Measurements from ENCODE around the gene ERBB3. TPM values are rescaled to one million over a fixed set of nuclear protein-coding genes. Genes with fewer than 3 reads are reported as not detected.

ERBB3 gene
- total and polyA plus RNA-seq, 2 of the 8 experiments (the other 6 are each of a cell fraction or from before 2014, with no cell fraction given) = 33.9 to 52.4 TPM

DNA sequence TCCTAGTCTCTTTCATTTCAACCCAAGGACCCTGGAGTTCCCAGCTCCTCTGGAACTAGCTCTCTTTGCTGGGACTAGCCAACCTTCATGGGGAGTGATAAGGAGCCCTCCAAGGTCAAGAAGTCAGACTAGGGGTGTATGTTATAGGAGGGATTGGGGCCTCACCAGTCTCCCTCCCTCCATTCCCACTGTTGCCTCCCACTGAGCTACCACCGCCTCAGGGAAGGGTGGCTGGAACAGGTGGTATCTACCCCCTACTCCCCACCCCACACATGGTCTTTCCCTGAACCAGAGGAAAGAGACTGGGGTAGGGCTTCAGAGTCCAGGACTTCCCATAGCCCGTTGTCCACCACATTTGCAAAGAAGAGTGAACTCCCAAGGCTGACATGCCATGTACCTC, 2.4 kb downstream of the ERBB3 start:
- no peak overlapping the region for H3K56ac ChIP-seq (replicated peaks; ENCODE audit: insufficient read length, low read depth, low read length)
- H2AFZ ChIP-seq (ENCODE audit: low read length) = no peak overlapping the region
- H4K8ac ChIP-seq (ENCODE audit: extremely low read depth, insufficient read depth, low read length) = no peak overlapping the region
- no peak overlapping the region for H2BK20ac ChIP-seq (ENCODE audit: low read length)
- H4K91ac ChIP-seq (replicated peaks; ENCODE audit: insufficient read length, low read length) = no peak overlapping the region
- DNase-seq (ENCODE audit: low read depth in 1 of 2, low spot score in 2 of 2) (no peak), FAIRE-seq (no peak)
- no peak overlapping the region for H3K9ac ChIP-seq (replicated peaks in 1 of 4; ENCODE audit: extremely low read depth in 1 of 4, low read depth in 3 of 4, low read length in 3 of 4)
- H3K14ac ChIP-seq (ENCODE audit: insufficient read length) = no peak overlapping the region
- no peak overlapping the region for H3K18ac ChIP-seq (ENCODE audit: extremely low read depth, low read length)
- no peak overlapping the region for H3K23ac ChIP-seq (ENCODE audit: insufficient read length)
- H3K4me3 ChIP-seq (ENCODE audit: extremely low read depth in 1 of 4, insufficient read depth in 2 of 4, low read depth in 3 of 4, low read length in 4 of 4) = no peak overlapping the region
- H4K5ac ChIP-seq (ENCODE audit: insufficient read length, low read depth, low read length) = no peak overlapping the region
- peaks cover 10 to 21% (median 16%) of the 10 kb centered on the region in 4 experiments; a peak in 7 of 8 replicates for H3K36me3 ChIP-seq (ENCODE audit: control insufficient read depth in 2 of 4, insufficient read depth in 4 of 4, low read length in 3 of 4)
- peaks cover 7% of the 10 kb centered on the region; the same call in 1 of the 2 replicates for H3K23me2 ChIP-seq (ENCODE audit: low read depth, low read length)
- H3K4me1 ChIP-seq (replicated peaks in 1 of 4; ENCODE audit: control insufficient read depth in 3 of 4, insufficient read depth in 4 of 4, low read length in 3 of 4) = peaks cover 3 to 17% (median 11%) of the 10 kb centered on the region in 4 experiments
- H3K27me3 ChIP-seq (replicated peaks in 1 of 4; ENCODE audit: control insufficient read depth in 3 of 4, extremely low read depth in 1 of 4, insufficient read depth in 3 of 4, low read length in 3 of 4) = no peaks in the 10 kb centered on the region
- peak overlapping the region in 1 of 2 experiments; percentile 62; a peak in 3 of 4 replicates for H3K4me2 ChIP-seq (ENCODE audit: insufficient read depth in 1 of 2, low read depth in 2 of 2, low read length in 2 of 2)
- no peak overlapping the region; the same call in 1 of the 2 replicates for H2BK5ac ChIP-seq (ENCODE audit: low read depth, low read length)
- H2AK5ac ChIP-seq (ENCODE audit: low read depth, low read length) = no peak overlapping the region; the same call in 1 of the 2 replicates
- H3K27ac ChIP-seq (ENCODE audit: low read depth, low read length) = no peak overlapping the region
- peaks cover 7% of the 10 kb centered on the region; the same call in 1 of the 2 replicates for H3K79me1 ChIP-seq (ENCODE audit: low read depth, low read length)
- no peak overlapping the region for H3K4ac ChIP-seq (replicated peaks; ENCODE audit: insufficient read length, low read depth, low read length)
- ChIA-PET POLR2A (ENCODE audit: partially characterized antibody) (interaction anchor here (0.6 to 8.9 kb wide), 9 partner anchors 9 to 1053 kb away, joined by 3 to 112 read pairs (median 4); partner anchors contain the start of genes PA2G4, RPL41 and ZC3H10), CTCF (ENCODE audit: partially characterized antibody) (interaction anchor here (1.0 to 5.1 kb wide), 8 partner anchors 8 to 346 kb away, joined by 3 to 38 read pairs (median 4); partner anchors contain the start of gene PA2G4)
- no peaks in the 10 kb centered on the region for H3K9me3 ChIP-seq (ENCODE audit: insufficient read depth in 2 of 2, low read depth in 1 of 2, low read length in 1 of 2)
- no peak overlapping the region for H2BK12ac ChIP-seq (ENCODE audit: low read depth, low read length)
- TF ChIP-seq SP1 (IDR thresholded peaks at IDR 0.05; ENCODE audit: low read depth, low read length) (no peak), POU5F1 (IDR thresholded peaks at IDR 0.05; ENCODE audit: low read depth, low read length) (no peak), EGR1 (IDR thresholded peaks at IDR 0.05; ENCODE audit: borderline replicate concordance, low read depth, low read length) (no peak), RFX5 (IDR thresholded peaks at IDR 0.05; ENCODE audit: borderline replicate concordance, low read depth, low read length) (no peak), CTBP2 (IDR thresholded peaks at IDR 0.05; ENCODE audit: borderline replicate concordance, insufficient read depth, insufficient read length, low read length) (no peak), EZH2 (IDR thresholded peaks at IDR 0.05; ENCODE audit: low read depth, low read length, severe bottlenecking) (no peak), CEBPB (IDR thresholded peaks at IDR 0.05; ENCODE audit: low read depth, low read length) (no peak), CBX8 (IDR thresholded peaks at IDR 0.05; ENCODE audit: borderline replicate concordance, low read depth, low read length) (no peak), HDAC2 (IDR thresholded peaks at IDR 0.05; ENCODE audit: borderline replicate concordance in 1 of 2, low read depth in 2 of 2, low read length in 2 of 2) (no peak), SIX5 (IDR thresholded peaks at IDR 0.05; ENCODE audit: low read depth, low read length) (no peak)
- peaks cover 0 to 27% of the 10 kb centered on the region in 2 experiments; a peak in 2 of 4 replicates for H3K79me2 ChIP-seq (ENCODE audit: control insufficient read depth in 1 of 2, insufficient read depth in 2 of 2, low read length in 2 of 2)
- peaks cover 2 to 10% of the 10 kb centered on the region in 2 experiments for H4K20me1 ChIP-seq (replicated peaks in 1 of 2; ENCODE audit: control insufficient read depth in 1 of 2, insufficient read depth in 2 of 2, low read length in 2 of 2)
- no peak overlapping the region for H2BK15ac ChIP-seq (ENCODE audit: low read length)
- no peak overlapping the region for H2BK120ac ChIP-seq (replicated peaks; ENCODE audit: low read depth, low read length)
- 84% methylated on average over 2 of the region's 2 CpGs; no CpG with 5 or more reads in 1 of the 2 experiments for WGBS, 2 experiments (ENCODE audit: extremely low coverage in 1 of 2, insufficient coverage in 1 of 2, insufficient read length in 1 of 2, insufficient replicate concordance in 2 of 2, low coverage in 1 of 2, low lambda C conversion rate in 2 of 2, missing lambda C conversion rate in 1 of 2)

Data from H1 (cell line).